Effector CD8-positive, alpha-beta T cell (primary cell): ENCODE data around the gene PDE4D.
A peak's percentile ranks its signal among the peaks of the same experiment; 100 is the strongest.
"Not testable (repeated sequence)": the region's sequence is repeated elsewhere in the genome, so short reads cannot be mapped to it uniquely, and the experiment has no call there.

ENCODE experiments used
- DNase-seq: peaks from one replicate; lab custom pipeline; 2025; lab: John Stamatoyannopoulos, UW

PDE4D gene

DNA sequence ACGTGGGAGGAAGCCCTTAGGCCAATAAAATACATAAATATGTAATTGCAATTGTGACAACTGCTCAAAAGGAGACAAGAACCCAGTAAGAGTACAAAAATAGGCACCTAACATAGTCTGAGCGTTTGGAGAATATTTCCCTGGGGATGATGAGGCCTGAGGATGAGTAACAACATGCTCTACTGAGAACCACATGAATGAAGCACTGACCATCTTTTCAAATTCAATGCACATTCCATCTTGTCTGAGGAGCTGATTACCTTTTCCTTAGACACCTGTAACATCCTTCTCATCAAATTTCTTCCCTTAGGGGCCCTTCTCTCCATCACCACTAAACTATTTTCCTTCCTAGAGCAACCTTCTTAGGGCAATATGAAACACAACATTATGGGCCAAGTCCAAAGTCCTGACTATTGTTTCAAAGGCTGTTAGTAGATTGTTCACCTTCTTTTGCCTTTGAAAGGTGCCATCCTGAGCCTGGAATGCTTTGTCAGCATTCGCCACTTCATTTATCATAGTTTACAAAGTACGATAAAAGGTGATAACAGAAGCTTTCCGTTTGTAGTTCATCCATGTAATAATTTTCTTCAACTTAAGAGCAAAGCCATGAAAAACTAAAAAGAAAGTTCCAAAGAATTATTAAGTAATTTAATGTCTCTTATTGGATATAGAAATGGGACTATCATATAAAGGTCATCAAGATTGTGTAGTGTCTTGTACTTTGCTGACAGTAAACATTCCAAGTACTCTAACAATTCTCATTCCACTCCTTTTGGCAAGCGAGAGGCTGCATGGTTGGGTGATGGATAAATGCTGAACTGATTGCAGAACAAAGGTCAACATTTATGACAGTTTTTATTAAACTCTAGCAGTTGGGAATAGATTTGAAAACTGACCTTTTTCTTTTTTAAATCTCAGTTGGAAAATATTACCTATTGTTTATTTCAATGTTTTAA lies 471.3 kb downstream of the PDE4D start:
- no peak for DNase-seq

DNA sequence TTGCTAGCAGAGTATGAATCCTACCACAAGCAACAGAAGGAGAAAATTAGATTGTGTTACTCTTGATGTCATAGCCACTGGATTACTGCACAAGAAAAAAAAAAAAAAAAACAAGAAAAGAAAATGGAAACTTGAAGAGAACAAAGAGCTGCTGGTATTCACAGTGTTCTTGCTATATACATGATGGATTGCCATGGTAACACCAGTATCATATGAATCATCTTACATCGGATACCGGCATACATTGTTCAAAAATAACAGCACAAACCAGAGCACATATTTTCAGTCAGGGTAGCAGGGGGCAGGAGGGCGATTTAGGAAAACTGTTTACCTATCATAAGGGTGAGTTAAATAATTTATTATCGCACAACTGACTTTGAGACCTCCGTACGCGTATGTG lies 472.9 kb downstream of the PDE4D start:
- no peak for DNase-seq

GRCh38 chr5:59418808-59419207 lies 474.7 kb downstream of the PDE4D start:
- DNase-seq: no peak

DNA sequence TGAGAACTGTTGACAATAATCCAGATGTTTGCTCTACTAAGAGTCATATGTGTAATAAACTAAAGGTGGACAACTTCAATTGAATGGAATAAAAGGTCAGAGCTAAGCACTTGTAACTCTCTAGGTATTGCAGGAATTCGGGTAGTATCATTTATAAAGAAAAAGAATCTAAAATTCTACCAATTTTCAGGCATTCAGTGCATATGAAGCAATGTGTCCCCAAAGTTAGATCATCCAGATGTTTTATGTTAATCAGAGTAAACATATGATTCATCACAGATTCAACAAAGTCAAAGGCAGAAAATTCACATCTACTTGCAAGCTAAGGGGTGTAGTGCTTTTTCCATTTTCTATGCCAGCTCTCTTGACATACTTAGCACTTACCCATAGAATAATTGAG lies 477.1 kb downstream of the PDE4D start:
- DNase-seq: no peak

GRCh38 chr5:59416026-59416425 lies 477.5 kb downstream of the PDE4D start:
- DNase-seq: no peak

DNA sequence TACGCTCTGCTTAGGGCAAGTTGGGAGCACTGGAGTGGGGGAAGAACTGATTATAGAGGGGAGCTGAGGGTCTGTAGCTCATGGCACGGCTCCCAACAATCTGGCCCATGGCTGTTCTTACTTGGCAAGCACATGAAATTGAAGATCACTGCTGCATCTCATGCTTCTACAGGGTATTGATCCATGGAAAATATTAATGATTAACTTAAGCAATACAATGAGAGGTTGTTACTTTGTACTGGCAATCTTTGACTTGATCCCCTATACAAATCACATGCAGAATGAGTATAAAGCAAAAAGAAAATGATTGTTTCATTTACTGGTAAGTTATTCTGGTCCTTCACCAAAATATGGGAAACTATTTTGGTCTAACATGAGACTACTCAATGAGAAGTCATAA lies 481.1 kb downstream of the PDE4D start:
- DNase-seq: no peak

- DNase-seq: not testable (repeated sequence)
These were observed 484.5 kb downstream of the PDE4D start for GRCh38 chr5:59408997-59409396.

GRCh38 chr5:59407967-59408366 lies 485.6 kb downstream of the PDE4D start:
- DNase-seq: no peak

DNA sequence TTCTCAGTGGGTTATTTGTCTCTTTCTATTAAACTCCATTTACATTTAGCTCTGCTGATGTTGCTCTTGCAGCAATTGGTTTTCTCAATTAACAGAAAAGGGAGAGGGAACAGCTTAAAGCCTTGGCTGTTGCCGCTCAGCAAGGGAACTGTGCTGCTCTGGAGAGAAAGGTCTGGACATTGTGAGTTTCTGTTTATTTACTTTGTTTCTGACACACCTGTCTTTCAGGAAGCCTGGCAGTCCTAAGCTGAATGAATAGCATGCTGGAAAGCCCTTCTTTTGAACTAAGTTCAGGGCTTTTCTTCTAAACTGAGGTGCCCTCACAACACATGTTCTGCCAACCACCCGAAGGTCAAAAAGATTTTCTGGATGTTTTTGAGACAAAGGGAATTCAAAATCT lies 491.9 kb downstream of the PDE4D start:
- DNase-seq: no peak

DNA sequence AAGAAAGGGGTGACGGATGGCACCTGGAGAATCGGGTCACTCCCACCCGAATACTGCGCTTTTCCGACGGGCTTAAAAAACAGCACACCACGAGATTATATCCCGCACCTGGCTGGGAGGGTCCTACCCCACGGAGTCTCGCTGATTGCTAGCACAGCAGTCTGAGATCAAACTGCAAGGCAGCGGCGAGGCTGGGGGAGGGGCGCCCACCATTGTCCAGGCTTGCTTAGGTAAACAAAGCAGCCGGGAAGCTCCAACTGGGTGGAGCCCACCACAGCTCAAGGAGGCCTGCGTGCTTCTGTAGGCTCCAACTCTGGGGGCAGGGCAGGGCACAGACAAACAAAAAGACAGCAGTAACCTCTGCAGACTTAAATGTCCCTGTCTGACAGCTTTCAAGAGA lies 498.6 kb downstream of the PDE4D start:
- DNase-seq: not testable (repeated sequence)

GRCh38 chr5:59393585-59394420 lies 499.7 kb downstream of the PDE4D start:
- DNase-seq: no peak

- no peak for DNase-seq
These were observed 501.9 kb downstream of the PDE4D start for GRCh38 chr5:59391576-59391975.

DNA sequence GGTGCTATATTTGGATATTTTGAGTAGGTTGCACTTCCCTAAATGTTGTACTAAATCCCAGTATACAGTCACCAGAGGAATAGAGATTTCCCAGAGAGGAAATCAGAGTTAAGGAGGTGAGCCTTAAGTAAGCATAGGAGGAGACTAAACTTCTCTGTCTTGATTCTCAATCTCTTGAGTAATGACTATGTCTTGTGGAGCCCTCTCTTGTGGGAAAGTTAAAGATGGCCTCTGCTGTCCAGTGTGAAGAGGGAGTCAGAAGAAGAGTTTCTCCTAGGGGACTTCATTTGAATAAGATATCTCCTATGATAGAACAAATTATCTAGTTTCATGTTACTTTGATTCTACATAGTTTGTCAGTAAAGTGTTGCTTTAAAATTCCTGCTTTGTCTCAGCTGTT lies 502.5 kb downstream of the PDE4D start:
- DNase-seq: no peak

DNA sequence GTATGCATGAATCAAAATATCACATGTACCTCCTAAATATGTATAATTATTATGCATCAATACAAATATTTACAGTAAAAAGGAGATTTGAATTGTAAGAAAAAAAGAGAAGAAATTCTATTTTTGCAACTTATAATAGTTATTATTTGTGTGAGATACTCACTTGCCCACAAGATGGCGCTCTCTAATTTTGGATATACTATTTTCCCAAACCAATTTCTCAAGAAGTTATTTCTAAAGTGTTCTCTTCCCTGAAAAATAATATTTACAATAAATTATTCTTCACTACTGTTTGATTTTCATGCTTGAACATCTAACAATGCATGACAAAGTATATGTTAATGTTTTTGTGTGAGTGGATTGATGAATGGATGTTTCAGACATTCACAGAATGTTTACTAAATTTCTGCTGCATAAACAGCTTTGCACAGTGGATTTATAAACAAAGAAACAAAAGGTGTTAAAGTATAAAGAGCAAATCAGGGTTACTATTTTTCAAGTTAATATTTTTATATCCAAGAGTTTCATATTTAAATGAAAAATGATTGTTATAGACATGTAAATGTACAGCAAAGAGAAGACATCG lies 503.4 kb downstream of the PDE4D start:
- DNase-seq: no peak

GRCh38 chr5:59387127-59387526 lies 506.4 kb downstream of the PDE4D start:
- no peak for DNase-seq

- no peak for DNase-seq
These were observed 507.8 kb downstream of the PDE4D start for GRCh38 chr5:59385700-59386099.

GRCh38 chr5:59380350-59380951 lies 513.1 kb downstream of the PDE4D start:
- DNase-seq: no peak

- DNase-seq: not testable (repeated sequence)
These were observed 519.5 kb downstream of the PDE4D start for GRCh38 chr5:59374036-59374435.

- no peak for DNase-seq
These were observed 521.9 kb downstream of the PDE4D start for GRCh38 chr5:59371525-59372127.

DNA sequence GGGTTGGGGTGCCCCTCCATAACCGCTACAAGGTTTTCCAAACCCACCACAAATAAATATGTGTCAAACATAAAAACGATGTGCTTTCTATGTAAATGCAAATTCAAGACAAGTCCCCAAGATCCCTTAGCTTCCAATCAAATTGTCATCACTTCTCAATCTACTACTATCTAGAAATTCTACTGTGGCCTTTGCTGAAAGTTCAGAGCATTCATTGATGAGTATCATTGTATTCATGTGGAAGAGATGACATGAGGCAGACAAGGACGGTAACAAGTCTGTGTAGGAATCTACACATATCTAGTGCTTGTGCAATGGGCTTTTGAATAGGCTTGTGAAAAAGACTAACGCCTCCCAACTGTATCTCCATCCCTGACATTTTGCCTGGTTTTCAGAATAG lies 524.6 kb downstream of the PDE4D start:
- DNase-seq: no peak

DNA sequence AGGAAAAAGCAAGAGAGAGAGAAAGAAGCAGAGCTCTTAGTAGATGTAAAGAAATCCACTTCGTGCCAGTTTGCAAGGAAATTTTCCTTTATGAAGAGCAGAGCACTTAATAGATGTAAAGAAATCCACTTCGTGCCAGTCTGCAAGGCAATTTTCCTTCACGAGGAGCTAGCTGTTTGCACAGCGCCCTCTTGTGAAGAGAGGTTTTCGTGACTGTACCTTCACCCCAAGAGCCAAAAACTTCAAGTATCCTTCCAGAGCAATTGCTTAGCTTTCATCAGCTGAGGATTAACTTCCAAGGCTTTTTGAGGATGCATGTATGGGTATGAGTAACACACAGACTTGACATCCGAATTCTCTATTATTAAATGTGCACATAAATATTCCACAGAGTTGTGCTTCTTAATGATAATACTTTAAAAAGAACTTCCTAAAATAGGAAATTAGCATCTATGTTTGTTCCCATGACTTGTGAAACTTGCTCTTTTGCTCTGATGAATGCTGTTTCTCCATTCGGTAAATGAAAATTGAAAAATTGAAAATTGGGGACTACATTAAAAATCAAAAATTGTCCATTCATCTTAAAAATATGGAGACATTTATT lies 525.6 kb downstream of the PDE4D start:
- DNase-seq: peak; percentile 5
